Upper lobe of right lung (tissue), 1 donor: Measurements from ENCODE around the gene EIF2B1. TPM values are rescaled to one million over a fixed set of nuclear protein-coding genes. Genes with fewer than 3 reads are reported as not detected.
"Not testable (repeated sequence)": the region's sequence is repeated elsewhere in the genome, so short reads cannot be mapped to it uniquely, and the experiment has no call there.

Source experiments
- ATAC-seq: fragments of 200-7000 bp; cut with Tn5 transposase; one replicate; pipeline ENCODE4 v1.9.1; 2020; ENCODE audit warnings: mild to moderate bottlenecking, moderate library complexity
- DNase-seq: peaks from one replicate; pipeline ENCODE4 v3.0.0-alpha.2; 2020
- H3K27ac ChIP-seq: fragments of 200-600 bp; one replicate; pipeline ENCODE4 v1.8.0; 2022
- H3K27me3 ChIP-seq: fragments of 200-600 bp; one replicate; pipeline ENCODE4 v1.8.0; 2022; ENCODE audit warnings: mild to moderate bottlenecking
- H3K36me3 ChIP-seq: fragments of 200-600 bp; one replicate; pipeline ENCODE4 v1.8.0; 2022
- H3K4me1 ChIP-seq: fragments of 200-600 bp; one replicate; pipeline ENCODE4 v1.8.0; 2022
- H3K4me3 ChIP-seq: fragments of 200-600 bp; one replicate; pipeline ENCODE4 v1.8.0; 2022; ENCODE audit warnings: mild to moderate bottlenecking
- H3K9me3 ChIP-seq: fragments of 200-600 bp; one replicate; pipeline ENCODE4 v1.8.0; 2022
- CTCF ChIP-seq: fragments of 200-600 bp; IDR thresholded peaks from one replicate; pipeline ENCODE4 v1.8.0; 2022; ENCODE audit warnings: antibody characterized with exemption
- intact Hi-C: fragments of 100-400 bp; cut with DNase I; formaldehyde crosslinking; loops from one replicate; pipeline ENCODE4 v1.11.0; 2022
- total RNA-seq: library from RNA; stranded (reverse); fragmentation: NEBNext Ultra II Directional; extraction: Animal tissue kit (Norgen Biotek cat#: 25700); gene quantifications from one replicate; pipeline ENCODE4 v1.2.1, GENCODE V29; 2021
- donor health status: DM: no; HTN: yes; CAD: no; lungs with severe emphysema.

Gene EIF2B1
- total RNA-seq, 1 donor from 2014 or later = 40.0 TPM

- intact Hi-C loops = no loop called here
Measured at GRCh38 chr12:123617144-123617543, 16.3 kb downstream of the EIF2B1 start.

GRCh38 chr12:123614531-123614930 lies 19.0 kb downstream of the EIF2B1 start:
- no peak overlapping the region for H3K27ac ChIP-seq
- H3K36me3 ChIP-seq = peaks cover 94% of the 10 kb centered on the region
- H3K4me1 ChIP-seq = peaks cover 3% of the 10 kb centered on the region
- intact Hi-C loops = no loop called here
- no peak for TF ChIP-seq CTCF
- H3K9me3 ChIP-seq = no peaks in the 10 kb centered on the region
- no peaks in the 10 kb centered on the region for H3K27me3 ChIP-seq
- DNase-seq (no peak), ATAC-seq (no peak)
- no peak overlapping the region for H3K4me3 ChIP-seq

More at GRCh38 chr12:123617144-123617543, 16.3 kb downstream of the EIF2B1 start:
- H3K4me3 ChIP-seq = no peak overlapping the region
- DNase-seq (no peak), ATAC-seq (no peak)
- TF ChIP-seq CTCF = no peak
- no peak overlapping the region for H3K27ac ChIP-seq
- peaks cover 95% of the 10 kb centered on the region for H3K36me3 ChIP-seq
- H3K4me1 ChIP-seq = peaks cover 3% of the 10 kb centered on the region
- no peaks in the 10 kb centered on the region for H3K27me3 ChIP-seq
- no peaks in the 10 kb centered on the region for H3K9me3 ChIP-seq

GRCh38 chr12:123614110-123614509 lies 19.4 kb downstream of the EIF2B1 start:
- no peak overlapping the region for H3K27ac ChIP-seq
- DNase-seq (no peak), ATAC-seq (no peak)
- no peak for TF ChIP-seq CTCF
- H3K4me1 ChIP-seq = peaks cover 3% of the 10 kb centered on the region
- H3K27me3 ChIP-seq = no peaks in the 10 kb centered on the region
- H3K9me3 ChIP-seq = no peaks in the 10 kb centered on the region
- intact Hi-C loops = no loop called here
- H3K36me3 ChIP-seq = peaks cover 94% of the 10 kb centered on the region
- no peak overlapping the region for H3K4me3 ChIP-seq

GRCh38 chr12:123608182-123608581 lies 25.3 kb downstream of the EIF2B1 start:
- Histone ChIP-seq H3K9me3 (no peaks in the 10 kb centered on the region), H3K27me3 (no peaks in the 10 kb centered on the region), H3K36me3 (peaks cover 77% of the 10 kb centered on the region), H3K27ac (no peak overlapping the region), H3K4me3 (no peak overlapping the region), H3K4me1 (peaks cover 2% of the 10 kb centered on the region)
- intact Hi-C loops = no loop called here
- no peak for TF ChIP-seq CTCF
- ATAC-seq (no peak), DNase-seq (no peak)

GRCh38 chr12:123607756-123608155 lies 25.7 kb downstream of the EIF2B1 start:
- ATAC-seq (no peak), DNase-seq (no peak)
- Histone ChIP-seq H3K4me1 (peaks cover 6% of the 10 kb centered on the region), H3K9me3 (no peaks in the 10 kb centered on the region), H3K27me3 (no peaks in the 10 kb centered on the region), H3K4me3 (no peak overlapping the region), H3K27ac (no peak overlapping the region), H3K36me3 (peaks cover 72% of the 10 kb centered on the region)
- intact Hi-C loops = no loop called here
- no peak for TF ChIP-seq CTCF

GRCh38 chr12:123603495-123603894 lies 30.0 kb downstream of the EIF2B1 start:
- DNase-seq, ATAC-seq, intact Hi-C loops, H3K9me3 ChIP-seq, H3K4me1 ChIP-seq, H3K27me3 ChIP-seq, H3K27ac ChIP-seq: not testable (repeated sequence)
- peaks cover 34% of the 10 kb centered on the region for H3K36me3 ChIP-seq
- H3K4me3 ChIP-seq = peak overlapping the region; percentile 99
